Body of pancreas (tissue), 4 donors: ENCODE data around the gene SOX18.
A peak's percentile ranks its signal among the peaks of the same experiment; 100 is the strongest.

Experiments
- POLR2A ChIP-seq, 3 donors: fragments of 450-650 bp; IDR thresholded peaks; one replicate each; pipeline ENCODE4 v1.6.1; 2016; ENCODE audit warnings: antibody characterized with exemption in 3 of 3, mild to moderate bottlenecking in 2 of 3
- TF ChIP-seq, protein P1 (sequence below), 7 experiments: fragments of 450-650 bp in 4 of 7; fragments of 200-600 bp in 3 of 7; sonication (generic) in 3 of 7; IDR thresholded peaks; one replicate each; pipeline ENCODE4 v1.5.1; 2016 to 2019; ENCODE audit warnings: antibody characterized with exemption in 7 of 7

DNA sequence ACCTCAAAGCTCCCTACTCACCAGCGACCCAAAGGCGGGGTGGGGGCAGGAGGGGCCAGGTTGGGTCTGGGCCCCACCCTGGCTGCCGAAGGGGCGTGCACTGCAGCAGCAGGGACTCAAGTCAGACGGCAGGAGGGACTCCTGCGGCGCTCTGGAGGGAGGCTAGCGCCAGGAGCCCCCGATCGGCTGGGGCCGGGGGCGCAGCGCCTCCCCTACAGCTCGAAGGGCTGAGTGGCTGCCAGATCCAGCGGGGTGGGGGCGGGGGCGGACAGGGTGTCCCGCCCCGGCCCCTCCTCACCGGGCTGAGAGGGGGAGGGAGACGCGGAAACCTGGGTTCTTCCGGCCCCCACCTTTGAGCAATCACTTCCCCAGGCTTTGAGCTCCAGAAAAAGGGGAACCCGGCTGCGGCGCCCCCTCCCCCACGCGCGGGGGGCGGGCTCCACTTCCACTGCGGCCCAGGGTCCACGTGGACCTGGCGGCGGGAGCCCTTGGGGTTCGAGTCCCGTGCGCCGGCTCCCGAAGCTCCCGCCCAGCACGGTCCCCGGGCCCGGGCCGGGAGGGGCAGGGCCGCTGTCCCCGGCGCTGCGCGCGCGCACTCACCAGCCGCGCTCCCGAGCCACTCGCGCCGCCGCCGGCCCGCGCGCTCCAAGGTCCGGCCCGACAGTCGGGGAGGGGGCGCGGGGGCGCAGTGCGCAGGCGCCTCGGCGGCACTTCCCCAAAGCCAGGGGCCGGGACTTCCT lies 30.0 kb upstream of the SOX18 start, which contains the start of gene RGS19:
- TF ChIP-seq, protein P1, sequence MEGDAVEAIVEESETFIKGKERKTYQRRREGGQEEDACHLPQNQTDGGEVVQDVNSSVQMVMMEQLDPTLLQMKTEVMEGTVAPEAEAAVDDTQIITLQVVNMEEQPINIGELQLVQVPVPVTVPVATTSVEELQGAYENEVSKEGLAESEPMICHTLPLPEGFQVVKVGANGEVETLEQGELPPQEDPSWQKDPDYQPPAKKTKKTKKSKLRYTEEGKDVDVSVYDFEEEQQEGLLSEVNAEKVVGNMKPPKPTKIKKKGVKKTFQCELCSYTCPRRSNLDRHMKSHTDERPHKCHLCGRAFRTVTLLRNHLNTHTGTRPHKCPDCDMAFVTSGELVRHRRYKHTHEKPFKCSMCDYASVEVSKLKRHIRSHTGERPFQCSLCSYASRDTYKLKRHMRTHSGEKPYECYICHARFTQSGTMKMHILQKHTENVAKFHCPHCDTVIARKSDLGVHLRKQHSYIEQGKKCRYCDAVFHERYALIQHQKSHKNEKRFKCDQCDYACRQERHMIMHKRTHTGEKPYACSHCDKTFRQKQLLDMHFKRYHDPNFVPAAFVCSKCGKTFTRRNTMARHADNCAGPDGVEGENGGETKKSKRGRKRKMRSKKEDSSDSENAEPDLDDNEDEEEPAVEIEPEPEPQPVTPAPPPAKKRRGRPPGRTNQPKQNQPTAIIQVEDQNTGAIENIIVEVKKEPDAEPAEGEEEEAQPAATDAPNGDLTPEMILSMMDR (IDR thresholded peaks at IDR 0.05): no peak
- peak in 1 of 3 donors; percentile 19 for TF ChIP-seq POLR2A (IDR thresholded peaks at IDR 0.05)
